ENCODE results near the gene STX4.

STX4 gene

DNA sequence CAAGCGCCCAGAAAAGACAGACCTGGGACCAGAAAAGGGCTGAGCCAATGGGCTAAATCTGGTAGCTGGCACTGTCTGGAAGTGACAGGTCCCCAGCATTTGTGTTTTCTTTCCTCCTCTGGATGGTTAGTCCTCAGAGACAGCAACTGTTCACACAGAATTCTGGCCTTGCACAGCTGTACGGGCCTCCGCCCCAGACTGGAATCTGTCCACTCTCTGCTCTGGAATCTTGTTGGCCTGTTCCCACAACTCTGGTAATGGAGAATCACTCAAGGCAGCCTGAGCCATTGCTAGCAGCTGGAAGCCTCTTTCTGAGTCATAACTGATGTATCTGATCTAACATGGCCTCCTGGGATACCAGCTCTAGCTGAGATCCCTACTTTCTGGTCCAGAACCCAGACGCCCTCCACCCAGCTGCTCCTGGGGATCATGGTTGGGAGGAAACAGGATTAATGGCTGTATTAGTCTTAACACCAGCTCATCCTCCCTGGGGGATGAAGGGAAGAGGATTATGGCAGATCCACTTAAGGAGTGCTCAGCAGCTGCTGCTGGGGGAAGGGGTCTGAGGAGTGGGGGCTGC lies 31.6 kb downstream of the STX4 start:
- peak; percentile 92 for DNase-seq (ENCODE audit: low read depth)

DNA sequence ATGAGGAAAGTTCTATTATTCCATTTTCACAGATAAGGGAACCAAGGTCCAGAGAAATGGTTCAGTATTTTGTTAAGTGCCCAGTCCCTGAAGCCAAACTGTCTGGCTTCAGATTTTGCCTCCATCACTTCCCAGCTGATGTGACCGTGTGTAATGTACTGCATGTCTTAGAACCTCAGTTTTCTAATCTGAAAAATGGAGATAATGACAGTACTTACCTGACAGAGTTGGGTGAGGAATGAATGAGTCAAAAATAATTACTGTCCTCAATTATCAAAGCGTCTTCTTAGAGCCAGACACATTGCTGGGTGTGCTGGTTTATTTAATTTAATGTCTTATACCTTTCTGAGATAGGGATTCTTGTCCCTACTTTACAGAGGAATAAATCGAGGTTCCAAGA lies 34.0 kb downstream of the STX4 start:
- no peak for DNase-seq (ENCODE audit: low read depth)

DNA sequence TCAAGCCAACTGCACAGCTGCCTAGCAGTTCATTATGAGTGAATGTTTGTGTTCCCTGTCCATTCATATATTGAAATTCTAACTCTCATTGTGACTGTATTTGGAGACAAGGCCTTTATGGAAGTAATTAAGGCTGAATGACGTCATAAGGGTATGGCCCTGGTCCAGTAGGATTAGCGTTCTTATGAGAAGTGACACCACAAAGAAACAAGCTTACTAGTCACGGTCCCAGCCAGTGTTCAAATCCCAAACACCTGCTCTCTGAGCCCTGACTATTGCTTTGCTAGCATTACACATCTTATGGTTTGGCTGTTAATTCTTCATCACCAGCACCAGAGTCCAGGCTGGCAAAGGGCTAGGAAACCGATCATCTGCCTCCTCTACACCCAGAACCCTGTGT lies 38.5 kb downstream of the STX4 start:
- peak; percentile 72 for DNase-seq (ENCODE audit: low read depth)

DNA sequence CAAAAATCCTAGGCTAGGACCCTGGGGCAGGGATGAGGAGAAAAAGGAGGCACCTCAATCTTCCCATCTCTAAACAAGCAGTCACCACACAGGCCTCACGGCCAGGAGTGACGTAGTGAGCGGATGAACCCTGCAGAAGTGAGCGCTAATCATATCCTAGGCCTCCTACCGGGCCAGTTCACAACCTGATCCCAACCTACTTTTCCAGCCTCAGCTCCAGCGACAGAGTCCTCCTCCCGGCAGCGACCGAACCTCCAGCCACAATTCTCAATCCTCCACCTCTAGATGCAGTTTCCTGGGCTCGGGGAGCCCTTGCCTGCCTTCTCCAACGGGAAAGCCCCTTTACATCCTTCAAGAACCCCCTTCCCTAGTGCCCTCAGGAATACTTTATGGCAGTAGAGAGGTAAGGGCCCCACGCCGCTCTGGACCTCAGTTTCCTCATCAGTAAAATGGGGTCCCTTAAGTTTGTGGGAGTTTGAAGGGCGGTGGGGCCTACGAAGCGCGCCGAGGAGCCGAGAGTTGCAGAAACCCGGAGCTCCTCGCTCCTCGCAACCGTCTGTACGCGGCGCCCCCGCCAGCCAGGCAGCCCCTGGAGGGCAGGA lies 39.3 kb downstream of the STX4 start:
- DNase-seq (ENCODE audit: low read depth), result no peak

DNA sequence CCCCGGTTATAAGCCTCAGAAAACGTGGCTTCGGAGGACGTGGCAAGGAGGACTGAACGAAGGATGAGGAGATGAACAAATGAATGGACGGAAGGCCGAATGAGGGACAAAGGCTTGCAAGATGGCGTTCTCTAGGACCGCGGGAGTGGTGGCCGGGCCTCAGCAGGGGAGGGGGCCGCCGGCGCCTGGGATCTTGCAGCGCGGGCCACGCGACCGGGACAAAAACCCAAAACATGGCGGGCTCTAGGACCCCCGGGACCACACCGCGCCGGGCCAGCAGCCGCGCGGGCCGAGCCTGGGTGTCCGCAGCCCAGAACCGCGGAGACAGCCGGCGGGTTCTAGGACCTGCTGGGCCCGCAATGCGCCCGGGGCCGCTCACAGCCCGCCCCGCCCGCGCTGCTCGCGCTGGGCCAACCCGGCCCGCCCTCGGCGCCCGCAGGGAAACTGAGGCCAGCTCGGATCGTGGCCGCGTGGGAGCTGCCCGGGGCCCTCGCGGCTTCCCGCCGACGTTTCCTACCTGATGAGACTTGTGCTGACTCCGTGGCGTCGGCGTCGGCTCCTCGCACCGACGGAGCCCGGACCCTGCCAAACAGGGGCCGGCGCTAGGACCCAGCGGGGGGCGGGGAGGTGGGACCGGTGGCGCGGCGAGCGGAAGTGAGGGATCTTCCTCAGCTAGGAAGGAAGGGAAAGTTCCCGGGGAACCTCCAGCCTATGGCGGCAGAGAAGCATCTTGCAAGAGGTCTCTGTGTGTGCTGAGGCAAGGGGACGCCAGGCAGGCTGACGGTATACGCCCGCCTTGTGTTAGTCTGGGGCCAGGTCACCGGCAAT lies 40.0 kb downstream of the STX4 start:
- DNase-seq (ENCODE audit: low read depth), result no peak

DNA sequence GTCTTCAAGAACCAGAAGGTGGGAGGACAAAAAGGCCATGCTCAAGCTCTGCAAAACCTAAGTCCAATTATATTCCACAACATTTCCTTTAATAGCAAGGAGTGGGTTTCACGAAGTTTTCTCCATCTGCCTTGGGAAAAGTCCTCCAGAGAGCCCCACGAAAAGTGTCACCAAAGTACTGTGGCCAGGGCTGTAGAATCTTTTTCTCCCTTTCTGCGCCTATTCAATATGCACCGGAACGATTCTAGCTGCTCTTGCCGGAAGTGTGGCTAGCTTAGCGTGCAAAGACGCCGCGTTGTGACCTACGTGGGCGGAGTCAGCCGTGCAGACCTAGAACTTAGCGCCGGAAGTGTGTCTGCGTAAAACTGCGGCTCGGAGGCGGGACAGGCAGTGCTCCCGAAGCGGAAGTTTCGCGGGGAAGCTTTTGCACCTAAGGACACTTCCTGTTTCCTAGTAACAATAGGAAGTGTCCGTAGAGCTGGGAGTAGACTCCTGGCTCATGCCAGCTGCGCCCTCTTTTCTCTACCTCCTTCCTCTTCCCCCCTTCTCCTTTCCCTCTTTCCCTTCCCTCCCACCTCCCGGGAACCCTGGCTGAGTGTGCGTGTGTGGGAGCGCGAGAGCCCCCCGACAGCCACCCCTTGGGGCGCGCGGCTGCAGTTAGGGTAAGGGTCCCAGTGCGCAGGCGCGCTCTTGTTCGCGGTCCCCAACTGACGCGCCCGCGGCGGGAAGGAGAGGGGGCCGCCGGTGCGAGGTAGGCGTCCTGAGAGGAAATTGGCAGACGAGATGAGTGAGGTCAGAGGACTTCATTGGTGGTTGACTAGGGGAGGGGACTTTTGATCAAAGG lies 40.8 kb downstream of the STX4 start, which contains the start of the genes ZNF646 and ZNF668:
TSS of gene ZNF646 (plus strand) at position 453 of the 844 bp plus-strand sequence. CDS start 1,903 bp downstream, outside the sequence.
TSS of gene ZNF668 (minus strand) at position 271 of the 844 bp plus-strand sequence. CDS start 9,781 bp downstream, outside the sequence.
- DNase-seq (ENCODE audit: low read depth), result peak; percentile 92

DNA sequence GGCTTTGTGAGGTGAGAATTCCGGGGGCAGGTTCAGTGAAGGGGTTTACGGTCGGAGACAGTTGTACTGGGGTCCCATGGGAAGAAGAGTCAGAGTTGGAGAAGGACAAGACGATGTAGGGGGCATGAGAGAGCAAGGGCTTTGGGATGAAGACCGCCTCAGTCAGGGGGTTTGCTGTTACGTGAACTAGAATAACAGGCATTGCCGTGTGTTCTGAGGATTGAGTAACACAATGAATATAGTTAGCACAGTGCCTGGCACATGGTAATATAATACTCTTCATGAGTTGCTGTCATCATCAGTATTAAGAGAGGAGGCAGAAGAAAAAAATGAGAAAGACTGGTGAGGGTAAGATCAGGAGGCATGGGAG lies 41.4 kb downstream of the STX4 start:
- DNase-seq (ENCODE audit: low read depth), result no peak

DNA sequence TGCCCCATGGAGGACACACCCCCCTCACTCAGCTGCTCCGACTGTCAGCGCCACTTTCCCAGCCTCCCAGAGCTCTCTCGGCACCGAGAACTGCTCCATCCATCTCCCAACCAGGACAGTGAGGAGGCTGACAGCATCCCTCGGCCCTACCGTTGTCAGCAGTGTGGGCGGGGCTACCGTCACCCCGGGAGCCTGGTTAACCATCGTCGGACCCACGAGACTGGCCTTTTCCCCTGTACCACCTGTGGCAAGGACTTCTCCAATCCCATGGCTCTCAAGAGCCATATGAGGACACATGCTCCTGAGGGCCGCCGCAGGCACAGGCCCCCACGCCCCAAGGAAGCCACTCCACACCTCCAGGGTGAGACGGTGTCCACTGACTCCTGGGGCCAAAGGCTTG lies 43.0 kb downstream of the STX4 start:
- no peak for DNase-seq (ENCODE audit: low read depth)

DNA sequence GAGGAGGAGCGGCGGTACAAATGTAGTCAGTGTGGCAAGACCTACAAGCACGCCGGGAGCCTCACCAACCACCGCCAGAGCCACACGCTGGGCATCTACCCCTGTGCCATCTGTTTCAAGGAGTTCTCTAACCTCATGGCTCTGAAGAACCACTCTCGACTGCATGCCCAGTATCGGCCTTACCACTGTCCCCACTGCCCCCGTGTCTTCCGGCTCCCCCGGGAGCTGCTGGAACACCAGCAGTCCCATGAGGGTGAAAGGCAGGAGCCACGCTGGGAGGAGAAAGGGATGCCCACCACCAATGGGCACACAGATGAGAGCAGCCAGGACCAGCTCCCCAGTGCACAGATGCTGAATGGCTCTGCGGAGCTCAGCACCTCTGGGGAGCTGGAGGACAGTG lies 43.7 kb downstream of the STX4 start:
- no peak for DNase-seq (ENCODE audit: low read depth)

DNA sequence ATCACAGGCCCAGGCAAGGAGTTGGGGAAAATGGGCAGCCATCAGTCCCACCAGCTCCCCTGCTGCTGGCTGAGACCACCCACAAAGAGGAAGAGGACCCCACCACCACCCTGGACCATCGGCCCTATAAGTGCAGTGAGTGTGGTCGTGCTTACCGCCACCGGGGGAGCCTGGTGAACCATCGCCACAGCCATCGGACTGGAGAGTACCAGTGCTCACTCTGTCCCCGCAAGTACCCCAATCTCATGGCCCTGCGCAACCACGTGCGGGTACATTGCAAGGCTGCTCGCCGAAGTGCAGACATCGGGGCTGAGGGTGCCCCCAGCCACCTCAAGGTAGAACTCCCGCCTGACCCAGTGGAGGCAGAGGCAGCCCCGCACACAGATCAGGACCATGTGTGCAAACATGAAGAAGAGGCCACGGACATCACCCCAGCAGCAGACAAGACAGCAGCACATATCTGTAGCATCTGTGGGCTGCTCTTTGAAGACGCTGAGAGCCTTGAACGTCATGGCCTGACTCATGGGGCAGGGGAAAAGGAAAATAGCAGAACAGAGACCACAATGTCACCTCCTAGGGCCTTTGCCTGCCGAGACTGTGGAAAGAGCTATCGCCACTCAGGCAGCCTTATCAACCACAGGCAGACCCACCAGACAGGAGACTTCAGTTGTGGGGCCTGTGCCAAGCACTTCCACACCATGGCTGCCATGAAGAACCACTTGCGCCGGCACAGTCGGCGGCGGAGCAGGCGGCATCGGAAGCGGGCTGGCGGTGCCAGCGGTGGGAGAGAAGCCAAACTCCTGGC lies 44.4 kb downstream of the STX4 start:
- DNase-seq (ENCODE audit: low read depth), result no peak

DNA sequence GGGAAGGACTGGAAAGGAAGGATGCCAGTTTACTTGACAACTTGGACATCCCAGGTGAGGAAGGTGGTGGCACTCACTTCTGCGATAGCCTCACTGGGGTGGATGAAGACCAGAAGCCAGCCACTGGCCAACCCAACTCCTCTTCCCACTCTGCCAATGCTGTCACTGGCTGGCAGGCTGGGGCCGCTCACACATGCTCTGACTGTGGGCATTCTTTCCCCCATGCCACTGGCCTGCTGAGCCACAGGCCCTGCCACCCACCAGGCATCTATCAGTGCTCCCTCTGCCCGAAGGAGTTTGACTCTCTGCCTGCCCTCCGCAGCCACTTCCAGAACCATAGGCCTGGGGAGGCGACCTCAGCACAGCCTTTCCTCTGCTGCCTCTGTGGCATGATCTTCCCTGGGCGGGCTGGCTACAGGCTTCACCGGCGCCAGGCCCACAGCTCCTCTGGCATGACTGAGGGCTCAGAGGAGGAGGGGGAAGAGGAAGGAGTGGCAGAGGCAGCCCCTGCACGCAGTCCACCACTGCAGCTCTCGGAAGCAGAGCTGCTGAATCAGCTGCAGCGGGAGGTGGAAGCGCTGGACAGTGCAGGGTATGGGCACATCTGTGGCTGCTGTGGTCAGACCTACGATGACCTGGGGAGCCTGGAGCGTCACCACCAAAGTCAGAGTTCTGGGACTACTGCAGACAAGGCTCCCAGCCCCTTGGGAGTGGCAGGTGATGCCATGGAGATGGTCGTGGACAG lies 45.4 kb downstream of the STX4 start:
- DNase-seq (ENCODE audit: low read depth), result no peak

DNA sequence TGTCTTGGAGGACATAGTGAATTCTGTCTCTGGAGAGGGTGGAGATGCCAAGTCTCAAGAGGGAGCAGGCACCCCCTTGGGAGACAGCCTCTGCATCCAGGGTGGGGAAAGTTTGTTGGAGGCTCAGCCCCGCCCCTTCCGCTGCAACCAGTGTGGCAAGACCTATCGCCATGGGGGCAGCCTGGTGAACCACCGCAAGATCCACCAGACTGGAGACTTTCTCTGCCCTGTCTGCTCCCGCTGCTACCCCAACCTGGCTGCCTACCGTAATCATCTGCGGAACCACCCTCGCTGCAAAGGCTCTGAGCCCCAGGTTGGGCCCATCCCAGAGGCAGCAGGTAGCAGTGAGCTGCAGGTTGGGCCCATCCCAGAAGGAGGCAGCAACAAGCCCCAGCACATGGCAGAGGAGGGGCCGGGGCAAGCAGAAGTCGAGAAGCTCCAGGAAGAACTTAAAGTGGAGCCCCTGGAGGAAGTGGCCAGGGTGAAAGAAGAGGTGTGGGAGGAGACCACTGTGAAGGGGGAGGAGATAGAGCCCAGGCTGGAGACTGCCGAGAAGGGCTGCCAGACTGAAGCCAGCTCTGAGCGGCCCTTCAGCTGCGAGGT lies 46.1 kb downstream of the STX4 start:
- DNase-seq (ENCODE audit: low read depth), result no peak

DNA sequence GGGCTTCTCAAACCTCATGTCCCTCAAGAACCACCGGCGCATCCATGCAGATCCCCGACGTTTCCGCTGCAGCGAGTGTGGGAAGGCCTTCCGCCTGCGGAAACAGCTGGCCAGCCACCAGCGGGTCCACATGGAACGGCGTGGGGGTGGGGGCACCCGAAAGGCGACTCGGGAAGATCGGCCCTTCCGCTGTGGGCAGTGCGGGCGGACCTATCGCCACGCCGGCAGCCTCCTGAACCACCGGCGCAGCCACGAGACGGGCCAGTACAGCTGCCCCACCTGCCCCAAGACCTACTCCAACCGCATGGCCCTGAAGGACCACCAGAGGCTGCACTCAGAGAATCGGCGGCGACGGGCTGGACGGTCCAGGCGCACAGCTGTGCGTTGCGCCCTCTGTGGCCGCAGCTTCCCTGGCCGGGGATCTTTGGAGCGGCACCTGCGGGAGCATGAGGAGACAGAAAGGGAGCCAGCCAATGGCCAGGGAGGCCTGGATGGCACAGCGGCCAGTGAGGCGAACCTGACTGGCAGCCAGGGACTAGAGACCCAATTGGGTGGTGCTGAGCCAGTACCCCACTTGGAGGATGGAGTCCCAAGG lies 46.8 kb downstream of the STX4 start:
- DNase-seq (ENCODE audit: low read depth), result no peak

DNA sequence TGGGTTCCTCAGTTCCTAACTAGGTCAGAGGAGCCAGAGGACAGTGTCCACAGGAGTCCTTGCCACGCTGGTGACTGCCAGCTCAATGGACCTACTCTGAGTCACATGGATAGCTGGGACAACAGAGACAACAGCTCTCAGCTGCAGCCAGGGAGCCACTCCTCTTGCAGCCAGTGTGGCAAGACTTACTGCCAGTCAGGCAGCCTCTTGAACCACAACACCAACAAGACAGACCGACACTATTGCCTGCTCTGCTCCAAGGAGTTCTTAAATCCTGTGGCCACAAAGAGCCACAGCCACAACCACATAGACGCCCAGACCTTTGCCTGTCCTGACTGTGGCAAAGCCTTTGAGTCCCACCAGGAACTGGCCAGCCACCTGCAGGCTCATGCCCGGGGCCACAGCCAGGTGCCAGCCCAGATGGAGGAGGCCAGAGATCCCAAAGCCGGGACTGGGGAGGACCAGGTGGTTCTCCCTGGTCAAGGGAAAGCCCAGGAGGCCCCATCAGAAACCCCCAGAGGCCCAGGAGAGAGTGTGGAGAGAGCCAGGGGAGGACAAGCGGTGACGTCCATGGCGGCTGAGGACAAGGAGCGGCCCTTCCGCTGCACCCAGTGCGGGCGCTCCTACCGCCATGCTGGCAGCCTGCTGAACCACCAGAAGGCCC lies 47.5 kb downstream of the STX4 start:
- no peak for DNase-seq (ENCODE audit: low read depth)

DNA sequence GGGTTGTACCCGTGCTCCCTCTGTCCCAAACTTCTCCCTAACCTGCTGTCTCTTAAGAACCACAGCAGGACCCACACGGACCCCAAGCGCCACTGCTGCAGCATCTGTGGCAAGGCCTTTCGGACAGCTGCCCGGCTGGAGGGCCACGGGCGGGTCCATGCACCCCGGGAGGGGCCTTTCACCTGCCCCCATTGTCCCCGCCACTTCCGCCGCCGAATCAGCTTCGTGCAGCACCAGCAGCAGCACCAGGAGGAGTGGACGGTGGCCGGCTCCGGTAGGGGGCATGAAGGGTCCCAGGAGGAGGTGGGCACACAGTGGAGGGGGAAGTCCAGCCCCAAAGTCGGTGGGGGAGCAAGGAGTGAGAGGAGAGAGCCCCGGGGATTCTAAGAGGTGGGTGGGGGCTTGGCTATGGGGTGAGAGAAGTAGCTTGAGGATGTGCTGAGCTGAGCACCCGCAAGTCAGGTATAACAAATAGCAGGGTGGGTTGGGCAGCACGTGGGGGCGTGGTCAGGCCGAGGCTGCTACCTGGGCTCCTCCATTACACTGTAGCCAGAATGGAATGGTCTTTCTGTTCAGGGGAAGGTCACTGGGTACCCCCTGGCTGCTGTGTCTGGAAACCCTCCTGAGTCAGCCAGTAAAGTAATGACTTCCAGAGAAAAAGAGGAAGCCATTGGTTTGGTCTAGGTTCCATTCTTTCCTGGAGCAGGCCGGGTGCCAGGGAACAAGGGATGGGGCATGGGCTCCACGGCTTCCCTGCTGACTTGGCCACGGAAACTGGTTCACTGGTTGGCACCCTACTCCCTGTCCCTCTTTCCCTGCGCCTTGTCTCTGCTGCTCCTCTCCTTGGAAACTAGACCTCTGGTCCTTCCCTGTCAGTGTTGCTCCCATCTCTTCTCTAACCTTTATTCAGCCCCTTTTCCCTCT lies 48.3 kb downstream of the STX4 start:
- no peak for DNase-seq (ENCODE audit: low read depth)

DNA sequence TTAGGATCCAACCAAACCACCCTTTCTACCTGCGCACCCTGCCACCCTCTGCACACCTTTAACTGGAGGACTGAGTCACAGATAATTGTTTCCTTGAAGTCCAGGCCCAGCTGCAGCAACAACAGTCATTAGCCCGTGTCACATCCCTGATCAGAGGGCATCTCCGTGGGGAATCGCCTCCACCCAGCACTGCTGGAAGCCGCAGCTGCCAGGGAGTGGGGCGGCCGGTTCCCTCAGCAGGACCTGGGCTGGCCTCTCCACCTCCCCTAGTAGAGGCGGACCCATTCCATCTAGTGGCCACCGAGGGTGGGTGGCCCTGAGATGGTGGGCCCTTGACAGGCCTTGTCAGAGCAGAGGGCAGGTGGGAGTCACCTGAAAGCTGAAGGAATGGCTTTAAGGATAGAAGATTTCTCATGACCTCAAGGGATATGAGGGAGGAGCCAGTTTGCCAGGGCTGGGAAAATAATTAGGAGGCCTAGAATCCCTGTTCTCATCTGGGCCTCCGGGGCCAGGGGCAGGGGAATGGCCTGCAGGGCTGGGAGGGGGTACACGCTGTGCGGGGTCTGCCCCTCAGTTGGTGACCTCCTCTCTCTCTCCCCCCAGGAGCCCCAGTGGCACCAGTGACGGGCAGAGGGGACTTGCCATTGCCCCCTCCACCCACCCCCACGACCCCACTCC lies 49.1 kb downstream of the STX4 start:
- no peak for DNase-seq (ENCODE audit: low read depth)

DNA sequence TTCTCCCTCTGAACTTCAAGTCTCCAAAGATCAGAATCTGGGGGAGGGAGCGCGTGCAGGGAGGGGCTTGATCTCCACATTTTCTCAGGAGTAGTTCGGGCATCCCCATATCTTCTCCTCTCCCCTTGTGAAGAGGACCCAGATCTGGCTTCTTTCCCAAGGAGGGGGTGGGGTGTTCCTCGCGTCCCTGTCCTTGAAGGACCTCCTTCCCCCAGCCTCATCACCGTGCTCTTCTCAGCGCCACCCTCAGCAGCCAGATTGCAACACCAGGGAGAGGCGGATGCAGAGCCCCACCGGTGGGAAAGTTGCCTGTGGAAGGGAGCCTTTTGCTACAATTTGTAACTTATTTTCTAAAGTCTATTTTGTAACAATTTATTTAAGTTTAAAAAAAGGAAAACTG lies 49.7 kb downstream of the STX4 start:
- no peak for DNase-seq (ENCODE audit: low read depth)

DNA sequence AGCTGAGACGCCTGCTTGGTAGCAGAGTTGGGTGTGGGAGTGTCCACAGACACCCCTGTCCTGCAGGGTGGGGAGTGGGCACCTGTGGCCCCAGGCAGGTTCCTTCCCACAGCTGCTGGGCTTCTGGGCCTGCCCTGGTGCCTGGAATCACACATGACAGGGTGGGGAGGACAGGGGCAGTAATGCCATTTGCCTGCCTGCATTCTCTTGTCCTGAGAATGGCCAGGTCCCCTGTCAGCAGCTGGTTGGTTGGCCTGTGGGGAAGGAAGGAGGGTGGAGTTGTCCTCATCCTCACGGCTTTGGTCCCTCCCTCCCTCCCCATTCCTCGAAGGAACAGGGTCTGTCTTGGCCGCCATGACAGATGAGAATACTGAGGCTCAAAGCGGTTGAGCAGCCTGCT lies 50.2 kb downstream of the STX4 start:
- no peak for DNase-seq (ENCODE audit: low read depth)
